ENCODE data around the gene APH1B. TPM values are rescaled to one million over a fixed set of nuclear protein-coding genes. Genes with fewer than 3 reads are reported as not detected.

Gene APH1B
- total and polyA plus RNA-seq, 2 of the 4 experiments (the other 2 are of a cell fraction): 7.0 to 7.7 TPM

DNA sequence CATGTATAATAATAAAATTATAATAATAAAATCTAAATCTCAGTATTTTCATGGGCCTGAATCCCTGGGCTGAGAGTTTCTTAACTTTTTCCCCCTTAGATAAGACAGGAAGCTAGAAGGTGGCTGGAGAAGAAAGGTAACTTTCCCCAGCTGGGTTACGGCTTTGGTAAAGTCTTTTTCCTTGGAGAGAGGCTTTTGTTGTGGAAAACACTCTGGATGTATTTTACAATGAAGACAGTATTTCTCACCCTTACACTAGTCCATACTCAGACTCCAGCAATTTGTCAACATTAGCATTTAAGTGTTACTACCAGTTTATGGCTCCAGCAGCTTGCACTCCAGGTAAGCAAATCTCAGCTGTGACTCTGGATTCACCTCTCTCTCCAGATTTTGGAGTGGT is 34.9 kb downstream of the APH1B start:
- Histone ChIP-seq H2AK9ac (replicated peaks; ENCODE audit: low read depth, low read length, poor library complexity) (no peak overlapping the region), H4K20me1 (ENCODE audit: insufficient read depth, low read length) (no peaks in the 10 kb centered on the region), H4K91ac (ENCODE audit: insufficient read depth, low read depth, low read length) (no peak overlapping the region), H3K14ac (replicated peaks; ENCODE audit: low read depth, low read length) (no peak overlapping the region), H3K36me3 (ENCODE audit: control insufficient read depth, insufficient read depth, low read length) (no peaks in the 10 kb centered on the region; the same call in 1 of the 2 replicates), H4K8ac (ENCODE audit: low read depth in 2 of 2, low read length in 2 of 2) (no peak overlapping the region), H3K4me1 (ENCODE audit: control insufficient read depth, insufficient read depth, low read length) (no peaks in the 10 kb centered on the region), H2BK5ac (ENCODE audit: low read depth, low read length, poor library complexity, severe bottlenecking) (no peak overlapping the region), H2BK20ac (ENCODE audit: low read depth, low read length) (no peak overlapping the region), H3K79me1 (ENCODE audit: low read depth in 1 of 2, low read length in 2 of 2) (no peaks in the 10 kb centered on the region), H2BK15ac (ENCODE audit: low read depth, low read length) (no peak overlapping the region), H3K4me2 (ENCODE audit: low read depth, low read length) (no peak overlapping the region), H3K9me3 (ENCODE audit: control insufficient read depth, insufficient read depth, low read length) (no peaks in the 10 kb centered on the region), H2BK120ac (ENCODE audit: low read depth, low read length) (no peak overlapping the region), H3K4ac (ENCODE audit: low read depth, low read length) (no peak overlapping the region), H3K27ac (ENCODE audit: insufficient read depth, low read length) (no peak overlapping the region), H2AFZ (replicated peaks; ENCODE audit: low read length, poor library complexity) (no peak overlapping the region), H3K4me3 (ENCODE audit: insufficient read depth, low read depth, low read length) (no peak overlapping the region), H3K18ac (ENCODE audit: low read depth, low read length) (no peak overlapping the region), H3K56ac (ENCODE audit: extremely low read depth, insufficient read depth, low read length) (no peak overlapping the region), H4K5ac (ENCODE audit: low read depth, low read length) (no peak overlapping the region), H3K9me1 (ENCODE audit: insufficient read depth, low read length) (no peaks in the 10 kb centered on the region), H3K27me3 (ENCODE audit: control insufficient read depth, insufficient read depth, low read length) (no peaks in the 10 kb centered on the region), H3K9ac (ENCODE audit: low read depth, low read length) (no peak overlapping the region), H2AK5ac (ENCODE audit: low read depth, low read length) (no peak overlapping the region), H3K23ac (ENCODE audit: low read depth, low read length) (no peak overlapping the region)
- DNase-seq (no peak), ATAC-seq (ENCODE audit: low read depth) (no peak)
- dilution Hi-C loops (cut with HindIII; ENCODE audit: low sequenced_read_pairs, unreplicated experiment) (no loop called here), in situ Hi-C loops (cut with MboI; ENCODE audit: low sequenced_read_pairs) (no loop called here), intact Hi-C loops (cut with micrococcal nuclease) (no loop called here)
- CTCF ChIA-PET: interaction anchor here (1.4 kb wide), 1 partner anchor 33 kb away, joined by 5 read pairs; no protein-coding TSS in a partner anchor
- no peak for TF ChIP-seq RAD21 (IDR thresholded peaks at IDR 0.05; ENCODE audit: low read length)
- BruUV-seq (replicated peaks): no TSS peak
- POLR2A ChIA-PET (ENCODE audit: unreplicated experiment): no interaction called here
- WGBS, 2 experiments (ENCODE audit: extremely low coverage in 2 of 2, insufficient read length in 1 of 2): no CpG with 5 or more reads among the region's 1 CpG

Measured in IMR-90 (cell line).